Caki2 (cell line): ENCODE results near the gene DPY19L1. TPM values are rescaled to one million over a fixed set of nuclear protein-coding genes. Genes with fewer than 3 reads are reported as not detected.
"Not testable (repeated sequence)": the region's sequence is repeated elsewhere in the genome, so short reads cannot be mapped to it uniquely, and the experiment has no call there.

Experiments
- DNase-seq: peaks from one replicate; pipeline ENCODE4 v3.0.0-alpha.2; 2015; ENCODE audit warnings: low read depth
- in situ Hi-C: cut with HindIII; loops from 2 replicates; pipeline ENCODE4 v1.10.0; 2016; ENCODE audit warnings: low sequenced_read_pairs, low pct_unique_long_range_greater_than_20kb, mixed read lengths
- total RNA-seq: library from RNA; depleted of rRNA; stranded (reverse); fragments of >200 nt; shearing (Covaris generic); gene quantifications from 2 replicates; pipeline ENCODE4 v1.2.3, GENCODE V29; 2014; ENCODE audit warnings: low replicate concordance

Gene DPY19L1
- total RNA-seq, 1 experiment from 2014 or later = 34.7 TPM

GRCh38 chr7:34949361-34949760 is 87.9 kb downstream of the DPY19L1 start:
- no peak for DNase-seq

DNA sequence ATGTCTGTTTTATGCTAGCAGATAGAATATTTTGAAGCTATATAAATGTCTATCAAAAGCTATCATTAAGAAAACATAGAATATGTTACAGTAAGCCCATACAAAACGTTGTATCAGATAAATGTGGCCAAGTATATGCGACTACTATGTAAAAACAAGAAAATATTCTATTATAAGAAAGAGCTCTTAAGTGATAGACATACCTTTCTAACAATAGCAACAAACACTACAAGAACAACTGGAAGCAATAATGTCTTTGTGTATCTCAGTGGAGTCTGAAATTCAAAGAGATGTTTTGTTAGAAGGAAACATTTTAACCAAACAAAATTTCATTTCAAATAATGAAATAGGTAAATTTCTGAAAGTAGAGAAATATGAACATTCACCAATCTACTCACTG is 89.9 kb downstream of the DPY19L1 start:
- in situ Hi-C loops, DNase-seq: not testable (repeated sequence)

More at GRCh38 chr7:34949361-34949760, 87.9 kb downstream of the DPY19L1 start:
- in situ Hi-C loops = no loop called here

GRCh38 chr7:34946486-34946885 is 90.8 kb downstream of the DPY19L1 start:
- DNase-seq = no peak
- in situ Hi-C loops = no loop called here

DNA sequence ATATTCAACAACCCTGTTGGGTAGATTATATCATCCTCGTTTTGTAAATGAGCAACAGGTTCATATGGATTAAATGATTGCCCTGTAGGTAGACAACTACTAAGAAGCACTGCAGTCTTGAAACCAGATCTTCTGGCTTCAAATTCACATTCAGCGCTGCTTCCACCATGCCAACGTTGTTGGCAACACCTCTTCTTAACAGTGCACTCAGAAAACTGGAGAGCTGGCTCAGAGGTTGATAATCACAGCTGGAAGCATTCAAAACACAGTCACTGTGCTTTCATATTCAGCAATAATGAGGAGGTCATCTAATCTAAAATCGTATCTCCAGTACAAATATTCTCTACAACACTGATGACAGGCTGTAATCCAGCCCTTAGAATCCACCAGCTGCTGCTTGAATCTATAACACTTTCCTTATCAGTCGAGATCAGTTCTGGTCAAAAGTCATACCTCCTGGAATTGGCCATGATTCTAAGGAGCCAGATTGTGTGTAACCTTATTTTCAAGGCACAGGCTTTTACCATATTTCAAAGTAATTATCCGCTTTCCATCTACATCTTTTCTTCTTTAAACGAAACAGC is 91.3 kb downstream of the DPY19L1 start:
- in situ Hi-C loops, DNase-seq: not testable (repeated sequence)

DNA sequence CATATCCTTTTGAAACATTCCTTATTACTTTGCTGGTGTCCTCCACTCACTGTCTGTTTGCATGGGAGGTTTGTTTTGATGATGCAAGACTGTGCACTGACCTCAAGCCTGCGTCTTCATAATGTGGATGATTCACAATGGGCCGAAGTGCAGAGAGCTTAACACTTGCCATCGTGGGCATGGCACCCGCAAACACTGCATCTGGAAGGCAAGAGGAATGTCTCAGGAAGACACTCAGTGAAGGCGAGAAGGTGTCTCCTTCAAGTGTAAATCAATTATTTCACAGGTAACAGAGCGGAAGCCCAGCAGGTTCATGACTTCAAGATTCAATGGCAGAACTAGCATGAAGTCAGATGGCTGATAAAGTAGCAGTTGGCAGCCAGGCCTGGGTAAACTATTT is 98.1 kb downstream of the DPY19L1 start:
- DNase-seq = no peak
- in situ Hi-C loops = no loop called here

GRCh38 chr7:34935735-34936165 is 101.5 kb downstream of the DPY19L1 start:
- DNase-seq, in situ Hi-C loops: not testable (repeated sequence)

DNA sequence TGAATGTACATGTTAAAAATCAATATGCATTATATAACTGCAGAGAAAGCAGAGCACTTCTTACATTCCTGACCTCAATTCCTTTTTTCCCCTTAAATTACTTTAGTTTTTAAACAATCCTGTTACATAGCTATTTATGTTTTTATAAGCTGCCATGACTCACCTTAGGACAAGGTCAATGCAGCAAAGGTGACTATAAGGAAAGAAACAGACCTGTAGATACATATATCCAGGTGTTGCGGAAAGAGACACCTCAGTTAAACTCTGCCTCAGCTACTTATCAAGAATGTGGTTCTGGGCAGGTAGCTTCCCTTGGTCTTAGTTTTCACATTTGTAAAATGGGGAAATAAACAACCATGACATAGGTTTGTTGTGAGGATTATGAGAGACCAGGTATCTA is 105.5 kb downstream of the DPY19L1 start:
- DNase-seq = no peak
- in situ Hi-C loops = no loop called here

GRCh38 chr7:34929783-34930182 is 107.5 kb downstream of the DPY19L1 start:
- in situ Hi-C loops, DNase-seq: not testable (repeated sequence)

- in situ Hi-C loops = no loop called here
- no peak for DNase-seq
Observed at GRCh38 chr7:34928560-34928959, 108.7 kb downstream of the DPY19L1 start.

DNA sequence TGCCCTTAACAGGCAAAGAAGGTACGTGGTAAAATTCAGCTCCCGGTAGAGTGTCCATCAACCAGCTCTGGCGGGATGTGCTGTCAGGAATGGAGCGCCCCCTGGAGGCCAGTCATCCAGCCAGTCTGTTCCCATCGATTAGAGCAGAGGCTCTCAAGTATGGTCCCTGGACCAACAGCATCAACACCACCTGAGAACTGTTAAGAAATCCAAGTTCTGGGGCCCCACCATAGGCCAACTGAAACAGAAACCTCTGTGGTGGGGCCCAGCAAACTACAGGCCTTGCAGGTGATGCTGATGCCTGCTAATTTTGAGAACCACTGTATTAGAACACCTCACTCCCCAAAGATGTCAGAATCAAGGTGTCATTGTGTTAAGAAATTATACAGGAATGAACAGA is 109.2 kb downstream of the DPY19L1 start:
- in situ Hi-C loops = no loop called here
- DNase-seq = no peak

DNA sequence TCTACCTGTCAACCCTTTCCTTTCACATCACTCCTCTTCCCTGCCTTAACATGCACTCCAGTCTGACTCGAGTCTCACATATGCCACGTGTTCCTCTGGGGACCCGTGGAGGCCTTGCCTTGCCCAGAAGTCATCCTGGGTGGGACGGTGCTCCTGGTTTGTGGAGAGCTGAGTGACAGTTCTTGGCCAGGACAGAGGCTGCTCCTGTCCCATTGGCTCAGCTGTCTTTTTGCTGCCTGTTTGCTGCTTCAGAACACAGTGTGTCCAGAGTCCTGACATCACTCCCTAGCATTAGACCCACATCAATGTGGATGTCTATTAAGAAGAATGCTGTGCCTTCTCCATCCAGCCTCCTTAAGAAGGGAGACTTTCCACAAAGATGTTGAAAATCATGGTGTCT is 116.8 kb downstream of the DPY19L1 start:
- DNase-seq, in situ Hi-C loops: not testable (repeated sequence)

- DNase-seq, in situ Hi-C loops: not testable (repeated sequence)
Observed at GRCh38 chr7:34919038-34919437, 118.2 kb downstream of the DPY19L1 start.

- DNase-seq, in situ Hi-C loops: not testable (repeated sequence)
Observed at GRCh38 chr7:34918198-34918861, 119.0 kb downstream of the DPY19L1 start.

DNA sequence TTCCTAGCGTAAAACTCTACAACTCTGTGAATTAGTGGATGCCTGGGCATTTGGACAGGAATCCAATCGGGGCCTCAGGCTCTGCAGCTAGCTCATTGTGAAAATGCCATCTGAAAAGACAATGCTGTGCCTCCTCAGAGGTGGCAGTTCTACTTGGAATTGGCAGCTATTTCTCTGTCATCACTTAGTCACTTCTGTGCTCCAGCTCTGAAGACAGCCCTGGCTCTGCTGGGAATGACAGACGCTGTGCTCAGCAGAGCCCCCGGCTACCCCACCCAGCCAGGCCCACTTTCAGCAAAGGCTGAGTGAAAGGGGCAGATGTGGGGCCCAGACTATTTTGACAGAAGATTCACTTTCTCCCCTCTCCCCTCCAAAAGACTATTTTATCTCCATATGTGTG is 119.8 kb downstream of the DPY19L1 start:
- DNase-seq, in situ Hi-C loops: not testable (repeated sequence)

- in situ Hi-C loops = no loop called here
- DNase-seq = no peak
Observed at GRCh38 chr7:34916267-34916666, 121.0 kb downstream of the DPY19L1 start.

DNA sequence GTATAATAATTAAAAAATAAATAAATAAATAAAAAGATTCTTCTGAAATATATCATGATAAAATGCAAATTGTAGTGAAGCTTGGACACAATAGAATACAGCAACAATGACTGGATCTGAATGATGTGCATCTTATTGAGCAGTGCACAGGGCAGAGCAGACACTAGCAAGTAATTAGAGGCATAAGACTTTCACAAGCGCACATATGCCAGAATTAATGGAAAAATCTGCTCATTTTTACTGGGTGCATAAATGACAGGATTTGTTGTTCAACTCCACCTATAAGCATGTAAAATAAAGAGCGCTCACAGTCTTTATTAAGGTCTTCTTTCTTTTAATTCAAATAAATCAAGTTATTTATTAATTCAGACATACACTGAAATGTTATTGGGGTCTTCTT is 125.0 kb downstream of the DPY19L1 start:
- in situ Hi-C loops = no loop called here
- no peak for DNase-seq

- not testable (repeated sequence) for DNase-seq
Observed at GRCh38 chr7:34906266-34906850, 130.9 kb downstream of the DPY19L1 start.

GRCh38 chr7:34904987-34905386 is 132.3 kb downstream of the DPY19L1 start:
- DNase-seq = no peak
- in situ Hi-C loops = no loop called here

More at GRCh38 chr7:34906266-34906850, 130.9 kb downstream of the DPY19L1 start:
- in situ Hi-C loops = not testable (repeated sequence)

DNA sequence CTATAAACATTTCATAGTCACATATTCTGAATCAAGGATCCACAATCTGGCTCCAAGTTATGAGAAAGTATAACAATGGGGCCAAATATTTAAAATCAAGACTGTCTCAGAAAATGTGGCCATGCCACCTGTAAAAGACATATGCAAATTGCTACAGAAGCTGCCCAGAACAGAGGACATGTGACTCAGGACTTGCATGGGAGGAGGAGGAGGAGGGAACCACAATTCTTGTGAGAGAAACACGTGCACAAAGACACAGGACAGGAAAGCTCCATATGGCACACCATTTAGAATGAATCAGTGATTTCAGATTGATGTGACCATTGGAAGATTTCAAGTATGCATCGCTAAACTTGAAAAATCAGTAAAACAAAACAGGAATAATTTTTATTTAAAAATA is 133.4 kb downstream of the DPY19L1 start:
- in situ Hi-C loops, DNase-seq: not testable (repeated sequence)
